Measurements from ENCODE around the gene NINL.

- TF ChIP-seq YY1 (IDR thresholded peaks at IDR 0.05; ENCODE audit: insufficient read depth, insufficient read length) (no peak), ZNF274 (IDR thresholded peaks at IDR 0.05; ENCODE audit: low read depth, low read length) (no peak), SUZ12 (IDR thresholded peaks at IDR 0.05; ENCODE audit: extremely low read depth, insufficient read depth, insufficient read length) (no peak)
Observed at GRCh38 chr20:25600632-25601031, 15.3 kb upstream of the NINL start.
